ENCODE measurements around the gene ACAA1. TPM values are rescaled to one million over a fixed set of nuclear protein-coding genes. Genes with fewer than 3 reads are reported as not detected.
"Not testable (repeated sequence)": the region's sequence is repeated elsewhere in the genome, so short reads cannot be mapped to it uniquely, and the experiment has no call there.

Gene ACAA1
- total and polyA plus RNA-seq, 9 donors = 27.1 to 50.4 (median 42.7) TPM

DNA sequence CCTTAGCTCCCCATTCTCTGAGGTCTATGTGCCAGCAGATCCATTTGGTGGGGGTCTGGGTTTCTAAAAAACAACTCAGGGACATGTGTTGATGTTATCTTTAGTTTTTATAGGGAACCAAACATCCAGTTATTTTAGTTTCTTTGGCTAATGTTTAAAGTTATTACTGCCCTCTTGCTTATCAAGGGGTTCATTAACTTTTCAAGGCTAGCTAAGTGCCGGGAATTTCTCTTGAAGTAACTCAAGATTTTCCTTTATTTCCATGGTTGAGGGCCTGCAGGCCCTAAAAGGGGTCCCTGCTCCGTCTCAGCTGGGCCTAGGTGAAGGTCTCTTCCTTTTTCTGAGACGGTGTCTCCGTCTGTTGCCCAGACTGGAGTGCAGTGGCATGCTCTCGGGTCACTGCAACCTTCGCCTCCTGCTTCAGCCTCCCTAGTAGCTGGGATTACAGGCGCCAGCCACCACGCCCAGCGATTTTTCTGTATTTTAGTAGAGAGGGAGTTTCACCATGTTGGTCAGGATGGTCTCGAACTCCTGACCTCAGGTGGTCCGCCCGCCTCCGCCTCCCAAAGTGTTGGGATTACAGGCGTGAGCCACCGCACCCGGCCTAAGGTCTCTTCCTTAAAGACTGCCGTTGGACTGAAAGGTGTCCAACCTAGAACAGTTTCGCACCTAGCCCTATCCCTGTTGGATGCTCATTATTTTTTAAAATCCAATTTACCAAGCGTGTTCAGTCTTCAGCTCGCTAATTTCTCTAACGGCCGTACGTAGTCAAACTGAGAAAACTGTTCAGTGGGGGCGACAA lies 27.1 kb upstream of the ACAA1 start:
- intact Hi-C loops (cut with DNase I) = loop anchor here in 2 of 4 donors (2.0 to 10.0 kb wide), 4 partner anchors 25 to 1169 kb away; partner anchors contain the start of genes ACAA1 (in 1 of the 2), EPM2AIP1 (in 1 of the 2), MLH1 (in 1 of the 2) and MYD88 (in 1 of the 2)
- Histone ChIP-seq H3K27me3 (no peaks in the 10 kb centered on the region), H3K4me1 (ENCODE audit: insufficient read depth) (peaks cover 8% of the 10 kb centered on the region), H3K36me3 (no peaks in the 10 kb centered on the region), H3K4me3 (peak overlapping the region; percentile 100), H3K9me3 (no peaks in the 10 kb centered on the region), H3K27ac (peak overlapping the region in 1 of 2 donors; percentile 93)
- TF ChIP-seq POLR2A (IDR thresholded peaks at IDR 0.05) = no peak
- TF ChIP-seq EP300 (IDR thresholded peaks at IDR 0.05) = no peak
- TF ChIP-seq, protein P1, sequence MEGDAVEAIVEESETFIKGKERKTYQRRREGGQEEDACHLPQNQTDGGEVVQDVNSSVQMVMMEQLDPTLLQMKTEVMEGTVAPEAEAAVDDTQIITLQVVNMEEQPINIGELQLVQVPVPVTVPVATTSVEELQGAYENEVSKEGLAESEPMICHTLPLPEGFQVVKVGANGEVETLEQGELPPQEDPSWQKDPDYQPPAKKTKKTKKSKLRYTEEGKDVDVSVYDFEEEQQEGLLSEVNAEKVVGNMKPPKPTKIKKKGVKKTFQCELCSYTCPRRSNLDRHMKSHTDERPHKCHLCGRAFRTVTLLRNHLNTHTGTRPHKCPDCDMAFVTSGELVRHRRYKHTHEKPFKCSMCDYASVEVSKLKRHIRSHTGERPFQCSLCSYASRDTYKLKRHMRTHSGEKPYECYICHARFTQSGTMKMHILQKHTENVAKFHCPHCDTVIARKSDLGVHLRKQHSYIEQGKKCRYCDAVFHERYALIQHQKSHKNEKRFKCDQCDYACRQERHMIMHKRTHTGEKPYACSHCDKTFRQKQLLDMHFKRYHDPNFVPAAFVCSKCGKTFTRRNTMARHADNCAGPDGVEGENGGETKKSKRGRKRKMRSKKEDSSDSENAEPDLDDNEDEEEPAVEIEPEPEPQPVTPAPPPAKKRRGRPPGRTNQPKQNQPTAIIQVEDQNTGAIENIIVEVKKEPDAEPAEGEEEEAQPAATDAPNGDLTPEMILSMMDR (IDR thresholded peaks at IDR 0.05) = no peak
- peak; percentile 20 to 58 (median 55) for DNase-seq
- 63 to 71% (median 65%) methylated on average over 24 of the region's 24 CpGs for WGBS, 3 donors

DNA sequence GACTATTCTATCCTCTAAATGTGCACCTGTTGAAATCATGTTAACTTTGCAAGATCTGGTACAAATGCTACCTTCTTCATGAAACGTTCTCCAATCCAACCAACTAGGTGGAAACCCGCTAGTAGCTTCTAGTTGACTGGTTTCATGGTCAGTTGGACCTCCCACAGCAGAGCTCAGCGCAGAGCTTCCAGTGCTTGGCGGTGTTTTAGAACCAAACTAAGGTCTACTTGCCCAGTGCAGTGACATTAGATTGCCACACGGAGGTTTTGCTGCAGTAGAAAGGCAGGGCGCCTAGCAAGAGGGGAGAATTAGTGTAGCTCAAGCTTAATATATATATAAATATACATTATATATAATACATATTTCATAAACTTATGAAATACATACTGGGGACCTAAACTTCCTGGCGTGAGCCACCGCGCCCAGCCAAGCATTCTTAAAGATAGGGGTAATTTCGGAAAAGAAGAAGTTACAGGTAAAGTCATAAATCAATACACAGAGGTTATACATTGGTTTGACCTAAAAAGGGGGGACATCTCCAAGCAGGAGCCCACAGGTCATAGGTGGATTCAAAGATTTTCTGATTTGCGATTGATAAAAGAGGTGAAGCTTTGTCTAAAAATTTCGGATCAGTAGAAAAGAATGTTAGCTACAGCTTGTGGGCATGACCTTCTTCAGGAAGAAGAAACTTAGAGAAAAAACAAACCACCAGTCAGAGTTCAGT lies 26.4 kb upstream of the ACAA1 start:
- no peak for DNase-seq
- Histone ChIP-seq H3K36me3 (no peaks in the 10 kb centered on the region), H3K27me3 (no peaks in the 10 kb centered on the region), H3K9me3 (no peaks in the 10 kb centered on the region), H3K27ac (no peak overlapping the region), H3K4me1 (ENCODE audit: insufficient read depth) (peaks cover 8% of the 10 kb centered on the region), H3K4me3 (no peak overlapping the region)
- intact Hi-C loops (cut with DNase I) = loop anchor here in 2 of 4 donors (10.0 kb wide), 2 partner anchors 312 to 1168 kb away; partner anchors contain the start of genes EPM2AIP1 (in 1 of the 2) and MLH1 (in 1 of the 2)
- 86 to 90% (median 87%) methylated on average over 12 of the region's 12 CpGs for WGBS, 3 donors
- TF ChIP-seq EP300 (IDR thresholded peaks at IDR 0.05) = no peak
- TF ChIP-seq POLR2A (IDR thresholded peaks at IDR 0.05) = no peak
- TF ChIP-seq, protein P1 (IDR thresholded peaks at IDR 0.05) = no peak

DNA sequence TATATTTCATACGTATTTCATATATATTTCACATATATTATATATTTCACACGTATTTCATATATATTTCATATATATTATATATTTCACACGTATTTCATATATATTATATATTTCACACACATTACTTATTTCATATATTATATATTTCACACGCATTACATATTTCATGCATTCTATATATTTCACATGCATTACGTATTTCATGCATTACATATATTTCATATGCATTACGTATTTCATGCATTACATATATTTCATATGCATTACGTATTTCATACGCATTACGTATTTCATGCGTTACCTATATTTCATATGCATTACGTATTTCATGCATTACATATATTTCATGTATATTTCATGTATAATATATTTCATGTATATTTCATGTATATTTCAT lies 23.8 kb upstream of the ACAA1 start:
- H3K27me3 ChIP-seq; H3K9me3 ChIP-seq; H3K27ac ChIP-seq; H3K4me1 ChIP-seq (ENCODE audit: insufficient read depth); DNase-seq; H3K4me3 ChIP-seq; H3K36me3 ChIP-seq: not testable (repeated sequence)
- WGBS, 3 donors = 93 to 94% (median 94%) methylated on average over 11 of the region's 11 CpGs
- intact Hi-C loops (cut with DNase I) = loop anchor here in 2 of 4 donors (10.0 kb wide), 2 partner anchors 314 to 1166 kb away; partner anchors contain the start of genes EPM2AIP1 (in 1 of the 2) and MLH1 (in 1 of the 2)

DNA sequence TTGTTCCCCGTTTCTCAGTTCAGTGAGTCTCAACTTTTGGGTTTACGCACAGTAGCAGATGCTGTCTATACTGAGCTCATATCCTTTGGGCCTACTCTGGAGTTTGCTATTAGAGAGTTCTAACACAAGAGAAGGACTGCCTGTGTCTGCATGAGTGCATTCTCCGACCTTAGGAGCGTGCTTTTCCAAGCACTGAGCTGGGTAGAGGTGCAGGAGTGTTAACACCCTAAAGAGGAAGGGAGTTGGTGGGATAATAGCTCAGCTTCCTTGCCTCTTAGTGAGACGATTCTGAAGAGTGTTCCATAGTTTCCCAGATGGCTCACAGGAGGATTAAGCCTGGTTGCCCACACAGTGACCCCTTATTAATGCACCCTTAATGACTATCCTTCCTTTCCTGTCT lies 21.5 kb upstream of the ACAA1 start:
- intact Hi-C loops (cut with DNase I) = no loop called here
- TF ChIP-seq, protein P1 (IDR thresholded peaks at IDR 0.05) = no peak
- TF ChIP-seq POLR2A (IDR thresholded peaks at IDR 0.05) (no peak), EP300 (IDR thresholded peaks at IDR 0.05) (no peak)
- no peaks in the 10 kb centered on the region for H3K9me3 ChIP-seq
- no peak overlapping the region for H3K4me3 ChIP-seq
- WGBS, 3 donors = 79 to 85% (median 84%) methylated on average over 5 of the region's 5 CpGs
- H3K4me1 ChIP-seq (ENCODE audit: insufficient read depth) = no peaks in the 10 kb centered on the region
- no peaks in the 10 kb centered on the region for H3K27me3 ChIP-seq
- no peak for DNase-seq
- no peak overlapping the region for H3K27ac ChIP-seq
- H3K36me3 ChIP-seq = no peaks in the 10 kb centered on the region

All from ovary (tissue), 9 donors.